Pancreas (tissue), 10 donors: ENCODE measurements around the gene PAPSS1. TPM values are rescaled to one million over a fixed set of nuclear protein-coding genes. Genes with fewer than 3 reads are reported as not detected.

ENCODE experiments used
- ATAC-seq, 4 donors: fragments of 200-7000 bp; cut with Tn5 transposase; one replicate each; pipeline versions ENCODE4 v1.8.0 to v1.9.1; 2020; ENCODE audit warnings: mild to moderate bottlenecking in 4 of 4, moderate library complexity in 4 of 4
- DNase-seq, 6 donors: peaks; one replicate each; pipeline ENCODE4 v3.0.0-alpha.2; 2020
- FAIRE-seq: peaks from 2 replicates; lab custom pipeline; 2012; peaks lifted over from hg19 to GRCh38; lab: Jason Lieb, UNC
- H3K27ac ChIP-seq, 4 donors: fragments of 200-600 bp; sonication (generic); 1 replicate in 3 of 4; 2 replicates in 1 of 4; pipeline versions ENCODE4 v1.5.0 to v1.8.0; 2020
- H3K27me3 ChIP-seq, 4 donors: fragments of 200-600 bp; one replicate each; pipeline ENCODE4 v1.8.0; 2021
- H3K36me3 ChIP-seq, 3 donors: fragments of 200-600 bp; sonication (generic) in 1 of 3; one replicate each; pipeline versions ENCODE4 v1.5.0 to v1.8.0; 2020 to 2021
- H3K4me1 ChIP-seq, 3 donors: fragments of 200-600 bp; one replicate each; pipeline ENCODE4 v1.8.0; 2021
- H3K4me3 ChIP-seq, 4 donors: fragments of 200-600 bp; sonication (generic) in 2 of 4; one replicate each; pipeline versions ENCODE4 v1.5.0 to v1.8.0; 2020 to 2021
- H3K9me3 ChIP-seq, 4 donors: fragments of 200-600 bp; one replicate each; pipeline ENCODE4 v1.8.0; 2021
- CTCF ChIP-seq, 4 donors: fragments of 200-600 bp; sonication (generic) in 3 of 4; IDR thresholded peaks; one replicate each; pipeline versions ENCODE4 v1.5.0 to v1.8.0; 2021; ENCODE audit warnings: antibody characterized with exemption in 4 of 4
- WGBS, 2 donors: extraction: QIAGEN DNeasy Blood & Tissue Kit; methylation state at CpG; one replicate each; pipeline ENCODE4 v1.1.7; 2013; 5-methylcytosine and 5-hydroxymethylcytosine counted together
- intact Hi-C, 3 donors: fragments of 100-400 bp; cut with DNase I; formaldehyde crosslinking; loops; one replicate each; pipeline versions ENCODE4 v1.11.1 to v1.14.2; 2022
- polyA plus RNA-seq, 2 donors: library from polyadenylated mRNA; stranded (reverse); fragments of 200-250 nt; gene quantifications; one replicate each; pipeline ENCODE4 v1.2.3, GENCODE V29; 2013
- total RNA-seq, 6 donors: library from RNA; stranded (reverse); fragmentation: NEBNext Ultra II Directional in 4 of 6; extraction: Animal tissue kit (Norgen Biotek cat#: 25700) in 4 of 6; gene quantifications; one replicate each; pipeline versions ENCODE4 v1.2.1 to v1.2.4, GENCODE V29; 2021 to 2023
- donor health status: healthy with polysubstance abuse.
- donor health status: DM: no; HTN: no; CAD: no; lungs with moderate emphysema.
- donor health status: DM: no; HTN: no; CAD: no.
- donor health status: control.
- donor health status: control.
- donor health status: Bipolar disorder and iron deficiency.
- donor health status: DM: yes; HTN: yes; CAD: no.
- donor health status: DM: no; HTN: no; CAD: no.
- donor health status: DM: no; HTN: no; CAD: no.
- donor health status: DM: yes; HTN: yes; CAD: no.

The PAPSS1 gene
- total RNA-seq (10 to 100 TPM; 19.1 to 45.1 (median 26.3) TPM), polyA plus RNA-seq (10 to 100 TPM; 19.8 to 25.6 TPM)

- peak; percentile 92 to 97 (median 95) for ATAC-seq
- DNase-seq = peak; percentile 97 to 99 (median 98)
- TF ChIP-seq CTCF (IDR thresholded peaks at IDR 0.05) = no peak
- H3K4me1 ChIP-seq = peaks cover 0 to 13% (median 10%) of the 10 kb centered on the region in 3 donors
- H3K27ac ChIP-seq = peak within 1 kb of the TSS; percentile 82 to 97 (median 88)
- H3K36me3 ChIP-seq = no peaks in the 10 kb centered on the region
- H3K4me3 ChIP-seq = peak within 1 kb of the TSS; percentile 74 to 95 (median 87)
- 0 to 1% methylated on average over 90 of the region's 90 CpGs for WGBS, 2 donors
- intact Hi-C loops = no loop called here
- no peak for FAIRE-seq
- no peaks in the 10 kb centered on the region for H3K9me3 ChIP-seq
- no peaks in the 10 kb centered on the region for H3K27me3 ChIP-seq
Observed at GRCh38 chr4:107719922-107720722, at the start of gene PAPSS1. PAPSS1 (minus strand) TSS chr4:107720234; CDS start chr4:107720179, 55 bp downstream.

GRCh38 chr4:107760281-107760947 lies 40.4 kb upstream of the PAPSS1 start:
- Histone ChIP-seq H3K27me3 (no peaks in the 10 kb centered on the region), H3K27ac (no peak overlapping the region), H3K4me3 (no peak overlapping the region), H3K36me3 (no peaks in the 10 kb centered on the region), H3K9me3 (no peaks in the 10 kb centered on the region), H3K4me1 (no peaks in the 10 kb centered on the region)
- FAIRE-seq (no peak), ATAC-seq (peak; percentile 76 to 95 (median 90)), DNase-seq (peak in 5 of 6 donors; percentile 20 to 67 (median 30))
- TF ChIP-seq CTCF (IDR thresholded peaks at IDR 0.05) = peak in 1 of 4 donors; percentile 31
- WGBS, 2 donors = 33 to 38% methylated on average over 10 of the region's 10 CpGs
- intact Hi-C loops = loop anchor here in 1 of 3 donors (5.0 kb wide), 1 partner anchor 152 kb away; no protein-coding TSS in a partner anchor

- no peaks in the 10 kb centered on the region for H3K9me3 ChIP-seq
- H3K4me1 ChIP-seq = no peaks in the 10 kb centered on the region
- ATAC-seq (peak in 3 of 4 donors; percentile 60 to 70 (median 68)), FAIRE-seq (peak; percentile 97), DNase-seq (no peak)
- H3K36me3 ChIP-seq = no peaks in the 10 kb centered on the region
- WGBS, 2 donors = 32 to 43% methylated on average over 2 of the region's 2 CpGs
- H3K4me3 ChIP-seq = no peak overlapping the region
- intact Hi-C loops = loop anchor here in 2 of 3 donors (5.0 to 10.0 kb wide), 2 partner anchors 157 to 159 kb away; no protein-coding TSS in a partner anchor
- no peaks in the 10 kb centered on the region for H3K27me3 ChIP-seq
- H3K27ac ChIP-seq = no peak overlapping the region
- TF ChIP-seq CTCF (IDR thresholded peaks at IDR 0.05) = peak; percentile 24 to 53 (median 36)
Observed at GRCh38 chr4:107757864-107758476, 37.9 kb upstream of the PAPSS1 start.

GRCh38 chr4:107757283-107757682 lies 37.2 kb upstream of the PAPSS1 start:
- 73 to 79% methylated on average over 5 of the region's 5 CpGs for WGBS, 2 donors
- intact Hi-C loops = loop anchor here in 2 of 3 donors (5.0 to 10.0 kb wide), 2 partner anchors 158 to 160 kb away; no protein-coding TSS in a partner anchor

More at GRCh38 chr4:107757283-107757682, 37.2 kb upstream of the PAPSS1 start:
- no peaks in the 10 kb centered on the region for H3K27me3 ChIP-seq
- no peak overlapping the region for H3K4me3 ChIP-seq
- no peaks in the 10 kb centered on the region for H3K4me1 ChIP-seq
- TF ChIP-seq CTCF (IDR thresholded peaks at IDR 0.05) = no peak
- FAIRE-seq (no peak), ATAC-seq (no peak), DNase-seq (no peak)
- H3K36me3 ChIP-seq = no peaks in the 10 kb centered on the region
- H3K27ac ChIP-seq = no peak overlapping the region
- no peaks in the 10 kb centered on the region for H3K9me3 ChIP-seq
